Panc1 (cell line): ENCODE data around the gene USP40.

ENCODE experiments used
- CTCF ChIP-seq: fragments of 450-650 bp; IDR thresholded peaks from 2 replicates; pipeline ENCODE4 v1.5.1; 2017; ENCODE audit warnings: mild to moderate bottlenecking
- REST ChIP-seq, 2 experiments: IDR thresholded peaks; 2 replicates each; pipeline ENCODE4 v1.6.1; 2011 to 2012; ENCODE audit warnings: low read depth in 2 of 2, control low read depth in 1 of 2, low read length in 1 of 2, mild to moderate bottlenecking in 1 of 2, moderate library complexity in 1 of 2; ENCODE audit not compliant: insufficient read depth in 1 of 2
- SIN3A ChIP-seq: IDR thresholded peaks from 2 replicates; pipeline ENCODE4 v1.6.1; 2012; ENCODE audit warnings: low read depth, mild to moderate bottlenecking, low read length, moderate library complexity, borderline replicate concordance; ENCODE audit not compliant: insufficient read depth
- TCF7L2 ChIP-seq: IDR thresholded peaks from 2 replicates; pipeline ENCODE4 v1.6.1; 2011; ENCODE audit warnings: mild to moderate bottlenecking, low read depth, low read length, inconsistent platforms

- TF ChIP-seq CTCF (no peak), SIN3A (no peak), TCF7L2 (no peak), REST (IDR thresholded peaks at IDR 0.05; ENCODE audit: insufficient read depth in 1 of 2, low read depth in 2 of 2, low read length in 1 of 2) (no peak)
Observed at GRCh38 chr2:233487748-233488345, 78.7 kb downstream of the USP40 start.
